ENCODE results near the gene MAP2K4. TPM values are rescaled to one million over a fixed set of nuclear protein-coding genes. Genes with fewer than 3 reads are reported as not detected.

Gene MAP2K4
- total and polyA plus RNA-seq, 12 donors: 7.2 to 42.7 (median 33.0) TPM

GRCh38 chr17:11990363-11990983 lies 30.2 kb upstream of the MAP2K4 start:
- intact Hi-C loops (cut with DNase I): loop anchor here in 1 of 10 donors (10.0 kb wide), 1 partner anchor 114 kb away; no protein-coding TSS in a partner anchor
- Histone ChIP-seq H3K4me1 (peaks cover 0 to 16% (median 4%) of the 10 kb centered on the region in 9 donors), H3K9me3 (no peaks in the 10 kb centered on the region), H3K36me3 (peaks cover 0 to 64% (median 16%) of the 10 kb centered on the region in 9 donors), H3K27me3 (no peaks in the 10 kb centered on the region), H3K4me3 (no peak overlapping the region), H3K27ac (no peak overlapping the region)
- no peak for ATAC-seq
- TF ChIP-seq, protein P1, sequence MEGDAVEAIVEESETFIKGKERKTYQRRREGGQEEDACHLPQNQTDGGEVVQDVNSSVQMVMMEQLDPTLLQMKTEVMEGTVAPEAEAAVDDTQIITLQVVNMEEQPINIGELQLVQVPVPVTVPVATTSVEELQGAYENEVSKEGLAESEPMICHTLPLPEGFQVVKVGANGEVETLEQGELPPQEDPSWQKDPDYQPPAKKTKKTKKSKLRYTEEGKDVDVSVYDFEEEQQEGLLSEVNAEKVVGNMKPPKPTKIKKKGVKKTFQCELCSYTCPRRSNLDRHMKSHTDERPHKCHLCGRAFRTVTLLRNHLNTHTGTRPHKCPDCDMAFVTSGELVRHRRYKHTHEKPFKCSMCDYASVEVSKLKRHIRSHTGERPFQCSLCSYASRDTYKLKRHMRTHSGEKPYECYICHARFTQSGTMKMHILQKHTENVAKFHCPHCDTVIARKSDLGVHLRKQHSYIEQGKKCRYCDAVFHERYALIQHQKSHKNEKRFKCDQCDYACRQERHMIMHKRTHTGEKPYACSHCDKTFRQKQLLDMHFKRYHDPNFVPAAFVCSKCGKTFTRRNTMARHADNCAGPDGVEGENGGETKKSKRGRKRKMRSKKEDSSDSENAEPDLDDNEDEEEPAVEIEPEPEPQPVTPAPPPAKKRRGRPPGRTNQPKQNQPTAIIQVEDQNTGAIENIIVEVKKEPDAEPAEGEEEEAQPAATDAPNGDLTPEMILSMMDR (IDR thresholded peaks at IDR 0.05): no peak
- WGBS, 2 donors: 77 to 87% methylated on average over 7 of the region's 7 CpGs
- no peak for DNase-seq

DNA sequence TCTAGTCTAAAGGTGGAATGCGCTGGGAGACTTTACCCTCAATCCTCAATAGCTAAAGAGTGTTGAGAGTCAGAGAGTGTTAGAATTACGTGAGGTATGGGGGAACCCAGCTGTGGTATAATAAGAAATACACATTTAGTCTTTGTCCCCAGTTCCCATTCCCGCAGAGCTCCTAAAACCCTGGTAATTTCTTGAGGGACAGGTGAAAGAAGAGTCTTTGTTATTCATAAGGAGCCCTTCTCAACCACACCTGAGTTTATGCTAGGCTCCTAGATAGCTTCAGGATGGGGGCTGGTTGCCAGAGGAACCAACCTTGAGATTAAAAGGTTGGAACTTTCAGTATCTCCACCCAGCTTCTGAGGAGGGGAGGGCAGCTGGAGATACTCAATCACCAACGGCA lies 29.2 kb upstream of the MAP2K4 start:
- DNase-seq (no peak), ATAC-seq (no peak)
- Histone ChIP-seq H3K4me1 (peaks cover 0 to 21% (median 12%) of the 10 kb centered on the region in 9 donors), H3K4me3 (no peak overlapping the region), H3K9me3 (no peaks in the 10 kb centered on the region), H3K36me3 (peaks cover 0 to 59% (median 15%) of the 10 kb centered on the region in 9 donors), H3K27me3 (no peaks in the 10 kb centered on the region), H3K27ac (no peak overlapping the region)
- WGBS, 2 donors: 68% methylated on average over 4 of the region's 4 CpGs
- intact Hi-C loops (cut with DNase I): loop anchor here in 1 of 10 donors (10.0 kb wide), 1 partner anchor 113 kb away; no protein-coding TSS in a partner anchor
- TF ChIP-seq, protein P1 (IDR thresholded peaks at IDR 0.05): no peak

- Histone ChIP-seq H3K4me1 (peaks cover 0 to 24% (median 11%) of the 10 kb centered on the region in 9 donors), H3K27ac (peak overlapping the region; percentile 44 to 95 (median 90)), H3K27me3 (no peaks in the 10 kb centered on the region), H3K36me3 (peaks cover 0 to 16% (median 4%) of the 10 kb centered on the region in 9 donors), H3K4me3 (peak overlapping the region; percentile 72 to 96 (median 81)), H3K9me3 (no peaks in the 10 kb centered on the region)
- WGBS, 2 donors: 0% methylated on average over 14 of the region's 14 CpGs
- DNase-seq (peak in 1 of 2 donors; percentile 40), ATAC-seq (peak in 7 of 8 donors; percentile 10 to 46 (median 30))
- intact Hi-C loops (cut with DNase I): loop anchor here in 1 of 10 donors (10.0 kb wide), 1 partner anchor 108 kb away; no protein-coding TSS in a partner anchor
- TF ChIP-seq, protein P1 (IDR thresholded peaks at IDR 0.05): peak in 1 of 9 donors; percentile 29
Measured at GRCh38 chr17:11996722-11997146, 23.9 kb upstream of the MAP2K4 start.

DNA sequence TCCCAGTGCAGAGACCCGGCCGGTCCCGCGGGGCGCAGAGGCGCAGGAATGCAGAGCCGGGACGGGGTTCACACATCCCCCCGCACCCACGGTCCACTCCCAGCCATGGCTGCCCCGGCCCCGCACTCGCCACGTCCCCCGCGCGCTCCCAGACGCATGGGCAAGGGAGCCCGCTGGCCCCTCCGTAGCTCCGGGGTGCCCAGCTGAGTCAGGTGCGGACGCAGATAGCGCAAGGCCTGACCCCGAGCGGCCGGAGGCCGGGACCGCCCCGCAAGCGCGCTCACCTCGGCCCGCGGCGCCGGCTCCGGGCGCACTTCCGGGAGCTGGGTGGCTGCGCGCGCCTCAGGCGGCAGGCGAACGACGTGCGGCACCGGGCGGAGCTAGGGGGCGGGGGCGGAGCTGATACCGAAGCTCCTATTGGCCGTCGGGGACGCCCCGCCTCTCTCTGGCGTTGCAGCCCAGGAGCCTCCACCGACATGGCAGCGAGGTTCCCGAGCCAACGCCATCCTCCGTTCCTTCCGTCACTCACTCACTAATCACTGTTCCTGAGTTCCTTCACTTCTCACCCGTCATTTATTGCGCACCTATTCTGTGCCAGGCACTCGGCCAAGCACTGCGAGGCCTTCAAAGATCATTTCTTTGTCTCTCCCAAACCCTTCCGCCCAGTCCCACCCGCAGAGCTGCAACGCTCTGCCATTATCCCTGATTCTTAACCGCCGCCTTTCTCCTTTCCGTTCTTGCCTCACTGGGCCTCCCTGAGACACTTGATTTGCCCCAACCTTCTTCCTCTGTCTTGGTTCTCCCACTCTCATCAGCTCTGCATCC lies 23.3 kb upstream of the MAP2K4 start, which contains the start of gene ZNF18:
ZNF18 (minus strand) TSS at position 329 of the 825 bp plus-strand sequence. CDS start 4,646 bp downstream, outside the sequence.
- WGBS, 2 donors: 0 to 1% methylated on average over 65 to 74 of the region's 74 CpGs
- Histone ChIP-seq H3K27me3 (no peaks in the 10 kb centered on the region), H3K36me3 (peaks cover 0 to 9% (median 1%) of the 10 kb centered on the region in 9 donors), H3K27ac (peak within 1 kb of the TSS; percentile 44 to 95 (median 90)), H3K9me3 (no peaks in the 10 kb centered on the region), H3K4me3 (peak within 1 kb of the TSS; percentile 72 to 96 (median 81)), H3K4me1 (peaks cover 0 to 24% (median 11%) of the 10 kb centered on the region in 9 donors)
- intact Hi-C loops (cut with DNase I): loop anchor here in 1 of 10 donors (10.0 kb wide), 1 partner anchor 107 kb away; no protein-coding TSS in a partner anchor
- TF ChIP-seq, protein P1 (IDR thresholded peaks at IDR 0.05): peak in 3 of 9 donors; percentile 5 to 19 (median 17)
- ATAC-seq (peak; percentile 99 to 100 (median 100)), DNase-seq (peak; percentile 96 to 98)

Data from heart right ventricle (tissue), 16 donors.